ENCODE results near the gene THAP12.
A peak's percentile ranks its signal among the peaks of the same experiment; 100 is the strongest.
"Not testable (repeated sequence)": the region's sequence is repeated elsewhere in the genome, so short reads cannot be mapped to it uniquely, and the experiment has no call there.

THAP12 gene

GRCh38 chr11:76325185-76325584 lies 55.7 kb downstream of the THAP12 start:
- no peak for DNase-seq

- no peak for DNase-seq
Observed at GRCh38 chr11:76323804-76324203, 57.1 kb downstream of the THAP12 start.

- not testable (repeated sequence) for DNase-seq
Observed at GRCh38 chr11:76323375-76323774, 57.6 kb downstream of the THAP12 start.

- DNase-seq: no peak
Observed at GRCh38 chr11:76322942-76323341, 58.0 kb downstream of the THAP12 start.

GRCh38 chr11:76322540-76322939 lies 58.4 kb downstream of the THAP12 start:
- DNase-seq: no peak

DNA sequence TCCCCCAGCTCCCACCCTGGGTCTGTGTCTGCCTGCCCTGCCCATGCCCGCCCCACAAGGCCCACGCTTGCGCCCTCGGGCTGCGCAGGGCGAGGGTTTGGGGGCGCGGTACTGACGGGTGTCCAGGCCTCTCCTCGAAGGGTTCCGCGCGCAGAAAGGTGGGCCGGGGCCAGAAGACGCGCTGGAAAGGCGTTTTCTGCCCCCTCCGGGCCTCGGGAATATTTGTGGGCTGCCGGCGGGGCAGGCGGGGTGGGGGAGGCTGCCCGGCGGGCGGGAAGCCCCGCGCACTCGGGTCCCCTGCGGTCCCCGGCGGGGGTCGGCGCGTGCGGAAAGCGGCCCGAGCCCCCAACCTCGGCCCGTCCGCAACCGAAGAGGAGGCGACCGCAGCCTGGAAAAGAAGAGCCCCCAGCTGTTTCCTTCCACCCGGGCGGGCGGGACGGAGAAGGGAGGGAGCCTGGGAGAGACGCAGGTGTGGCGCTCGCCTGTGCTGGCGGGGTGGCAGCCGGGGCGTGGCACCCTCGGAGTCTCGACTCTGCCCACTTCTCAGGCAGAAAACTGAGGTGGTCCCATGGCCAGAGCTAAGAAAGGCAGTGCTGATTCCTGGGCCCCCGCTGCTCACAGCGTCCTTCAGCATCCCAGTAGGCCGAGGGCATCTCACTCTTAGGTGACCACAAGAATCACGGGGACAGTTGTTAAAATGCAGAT lies 59.0 kb downstream of the THAP12 start:
- DNase-seq: no peak

DNA sequence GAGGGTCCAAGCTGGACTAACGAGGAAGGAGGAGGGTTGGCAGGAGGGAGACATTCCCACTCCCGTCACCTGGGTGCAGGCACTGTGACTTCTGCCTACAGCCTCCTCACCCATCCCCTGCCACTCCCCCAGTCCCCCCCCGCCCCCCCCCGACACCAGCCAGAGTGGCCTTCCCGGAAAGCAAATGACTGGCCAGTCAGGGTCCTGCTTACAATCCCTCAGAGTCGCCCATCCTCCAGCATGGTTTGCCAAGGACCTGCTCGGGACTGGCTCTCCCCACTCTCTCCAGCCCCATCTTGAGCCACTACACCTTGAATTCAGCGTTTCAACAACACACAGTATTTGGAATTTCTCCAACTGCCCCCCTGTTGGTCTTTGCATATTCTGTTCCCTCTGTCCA lies 59.6 kb downstream of the THAP12 start:
- DNase-seq: no peak

DNA sequence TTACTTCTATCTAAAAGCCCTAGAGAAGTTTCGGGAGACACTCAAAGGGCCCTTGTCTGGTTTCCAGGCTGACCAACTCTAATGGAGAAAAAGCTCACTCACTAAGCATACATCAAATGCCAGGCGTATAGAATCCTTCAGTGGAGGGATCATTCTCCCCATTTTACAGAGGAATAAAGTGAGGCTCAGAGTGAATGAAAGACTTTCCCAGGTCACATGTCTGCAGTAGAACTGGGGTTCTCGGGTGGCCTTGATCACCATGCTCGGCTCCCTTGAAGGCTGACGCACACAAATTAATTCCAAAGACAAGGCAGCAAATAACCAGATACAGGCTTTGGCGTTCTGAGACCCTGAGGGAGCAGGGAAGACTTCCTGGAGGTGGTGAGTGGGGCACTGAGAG lies 60.0 kb downstream of the THAP12 start:
- DNase-seq: no peak

GRCh38 chr11:76319798-76320197 lies 61.1 kb downstream of the THAP12 start:
- DNase-seq: not testable (repeated sequence)

GRCh38 chr11:76318744-76319384 lies 62.1 kb downstream of the THAP12 start:
- peak; percentile 82 for DNase-seq

DNA sequence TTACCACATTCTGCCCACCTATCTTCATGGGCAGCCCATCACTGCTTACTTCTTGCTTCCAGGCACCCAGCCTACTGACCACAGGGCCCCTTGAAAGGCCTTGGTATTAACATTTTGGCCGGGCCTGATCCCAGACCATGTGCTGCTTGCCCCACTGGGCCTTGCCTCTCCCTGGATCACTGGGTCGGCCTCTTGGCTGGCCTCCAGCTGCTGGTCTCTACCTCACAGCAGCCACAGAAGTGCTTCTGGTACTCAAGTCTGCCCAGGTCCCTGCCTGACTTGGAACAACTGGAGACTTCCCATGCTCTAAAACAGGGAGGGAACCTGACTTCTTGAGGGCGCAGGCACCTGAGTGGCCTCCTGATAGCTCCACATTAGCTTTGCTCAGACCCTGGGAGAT lies 63.6 kb downstream of the THAP12 start:
- no peak for DNase-seq

DNA sequence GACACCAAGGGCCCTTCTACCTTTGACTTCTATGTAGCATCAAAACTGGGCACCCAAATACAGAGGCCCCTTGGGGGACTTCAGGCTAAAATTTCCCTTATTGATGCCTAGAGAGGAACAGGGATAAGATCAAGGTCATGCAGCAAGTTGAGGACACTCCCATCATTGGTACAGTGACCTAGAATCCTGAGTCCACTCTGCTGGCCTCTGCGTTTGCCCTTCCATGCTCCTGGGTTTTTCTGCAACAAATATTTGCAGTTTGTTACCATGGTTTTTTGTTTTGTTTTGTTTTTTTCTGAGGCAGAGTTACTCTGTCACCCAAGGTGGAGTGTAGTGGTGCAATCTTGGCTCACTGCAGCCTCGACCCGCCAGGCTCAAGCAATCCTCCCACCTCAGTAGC lies 64.2 kb downstream of the THAP12 start:
- DNase-seq: no peak

GRCh38 chr11:76315182-76315853 lies 65.6 kb downstream of the THAP12 start:
- peak; percentile 82 for DNase-seq

- no peak for DNase-seq
Observed at GRCh38 chr11:76314741-76315090, 66.2 kb downstream of the THAP12 start.

- no peak for DNase-seq
Observed at GRCh38 chr11:76313913-76314740, 66.8 kb downstream of the THAP12 start.

- no peak for DNase-seq
Observed at GRCh38 chr11:76313271-76313670, 67.7 kb downstream of the THAP12 start.

- peak; percentile 98 for DNase-seq
Observed at GRCh38 chr11:76310832-76311595, 69.9 kb downstream of the THAP12 start.

DNA sequence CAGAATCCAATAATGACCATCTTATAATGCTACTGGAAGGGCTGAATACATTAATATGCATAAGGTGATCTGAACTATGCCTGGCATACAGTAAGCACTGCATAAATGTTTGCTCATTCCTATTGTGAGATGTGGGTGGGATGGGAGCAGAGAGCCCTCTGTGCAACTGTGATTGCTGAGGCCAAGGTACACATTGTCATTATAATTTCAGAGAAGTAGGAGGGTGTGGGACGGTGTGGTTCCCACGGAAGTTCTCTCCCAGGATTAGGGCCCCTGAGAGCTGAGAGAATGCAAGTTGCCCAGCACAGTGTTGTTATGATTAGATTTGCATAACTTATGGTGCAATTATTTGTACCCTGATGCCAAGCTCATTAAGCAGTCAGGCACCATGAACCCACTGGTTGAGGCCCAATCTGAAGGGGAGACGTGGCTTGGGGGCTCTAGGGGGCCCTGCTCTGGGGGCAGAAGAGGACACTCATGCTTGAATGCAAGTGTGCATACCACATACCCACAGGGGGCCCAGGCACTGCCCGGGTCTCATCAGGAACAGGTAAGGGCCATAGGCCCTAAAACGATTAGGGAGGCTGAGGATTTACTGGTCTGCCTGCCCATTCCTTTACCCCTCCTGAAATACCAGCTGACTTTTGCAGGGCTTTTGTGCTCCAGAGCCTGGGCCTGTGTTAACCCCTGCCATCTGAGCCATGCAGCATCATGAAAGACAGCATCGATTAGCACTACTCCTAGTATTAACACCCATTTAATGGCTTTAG lies 72.8 kb downstream of the THAP12 start:
- no peak for DNase-seq

- no peak for DNase-seq
Observed at GRCh38 chr11:76307396-76307795, 73.5 kb downstream of the THAP12 start.

DNA sequence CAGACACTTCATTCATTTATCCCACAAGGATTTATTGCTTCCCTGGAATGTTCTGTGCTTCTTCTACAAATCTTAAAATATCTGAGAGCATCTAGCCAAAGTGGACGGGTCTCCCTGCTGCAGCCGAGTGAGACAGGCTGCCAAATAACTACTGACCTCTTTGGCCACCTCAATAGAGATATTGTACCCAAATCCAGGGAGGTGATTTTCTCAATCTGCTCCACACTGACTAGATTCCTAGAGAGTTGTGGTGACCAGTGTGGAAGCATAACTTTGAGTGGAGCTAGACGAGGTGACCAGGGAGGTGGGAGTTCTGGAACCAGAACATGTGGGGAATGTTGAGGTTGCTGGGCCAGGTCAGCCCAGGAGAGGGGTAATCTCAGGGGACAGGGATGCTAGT lies 77.5 kb downstream of the THAP12 start:
- no peak for DNase-seq

DNA sequence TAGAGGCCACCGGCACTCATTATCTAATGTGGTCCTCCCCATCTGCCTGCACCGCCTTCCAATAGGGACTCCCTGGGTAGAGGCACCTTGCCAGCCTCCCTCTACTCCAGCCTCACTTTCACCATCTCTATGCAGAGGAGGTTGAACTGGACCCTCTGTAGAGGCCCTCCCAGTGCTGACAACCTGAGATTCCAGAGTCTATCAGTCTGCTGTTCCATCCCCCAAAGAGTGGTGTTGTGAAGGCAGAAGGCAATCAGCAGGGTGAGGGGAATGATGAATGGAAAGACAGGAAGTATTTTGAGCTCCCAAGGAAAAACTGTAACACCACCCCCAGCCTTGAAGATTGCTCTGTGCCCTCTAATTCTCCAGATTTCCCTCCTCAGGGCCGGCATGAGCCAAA lies 77.9 kb downstream of the THAP12 start:
- no peak for DNase-seq

Measured in NCI-H345 (cell line).